Suprapubic skin (tissue), 4 donors: ENCODE data around the gene COMMD3.

Experiments used
- CTCF ChIP-seq, 2 donors: fragments of 200-600 bp in 1 of 2; fragments of 450-650 bp in 1 of 2; sonication (generic) in 1 of 2; IDR thresholded peaks; one replicate each; pipeline ENCODE4 v1.5.1; 2016 to 2019; ENCODE audit warnings: antibody characterized with exemption in 2 of 2, mild to moderate bottlenecking in 1 of 2, moderate library complexity in 1 of 2
- EP300 ChIP-seq: sonication (generic); formaldehyde crosslinking; IDR thresholded peaks from one replicate; pipeline ENCODE4 v1.6.1; 2017; ENCODE audit warnings: antibody characterized with exemption
- POLR2A ChIP-seq, 2 donors: fragments of 450-650 bp; IDR thresholded peaks; one replicate each; pipeline ENCODE4 v1.6.1; 2017; ENCODE audit warnings: antibody characterized with exemption in 2 of 2, mild to moderate bottlenecking in 2 of 2, moderate library complexity in 2 of 2
- POLR2AphosphoS5 ChIP-seq, 3 donors: sonication (generic); formaldehyde crosslinking; IDR thresholded peaks; one replicate each; pipeline ENCODE4 v1.6.1; 2017; ENCODE audit warnings: antibody characterized with exemption in 3 of 3

DNA sequence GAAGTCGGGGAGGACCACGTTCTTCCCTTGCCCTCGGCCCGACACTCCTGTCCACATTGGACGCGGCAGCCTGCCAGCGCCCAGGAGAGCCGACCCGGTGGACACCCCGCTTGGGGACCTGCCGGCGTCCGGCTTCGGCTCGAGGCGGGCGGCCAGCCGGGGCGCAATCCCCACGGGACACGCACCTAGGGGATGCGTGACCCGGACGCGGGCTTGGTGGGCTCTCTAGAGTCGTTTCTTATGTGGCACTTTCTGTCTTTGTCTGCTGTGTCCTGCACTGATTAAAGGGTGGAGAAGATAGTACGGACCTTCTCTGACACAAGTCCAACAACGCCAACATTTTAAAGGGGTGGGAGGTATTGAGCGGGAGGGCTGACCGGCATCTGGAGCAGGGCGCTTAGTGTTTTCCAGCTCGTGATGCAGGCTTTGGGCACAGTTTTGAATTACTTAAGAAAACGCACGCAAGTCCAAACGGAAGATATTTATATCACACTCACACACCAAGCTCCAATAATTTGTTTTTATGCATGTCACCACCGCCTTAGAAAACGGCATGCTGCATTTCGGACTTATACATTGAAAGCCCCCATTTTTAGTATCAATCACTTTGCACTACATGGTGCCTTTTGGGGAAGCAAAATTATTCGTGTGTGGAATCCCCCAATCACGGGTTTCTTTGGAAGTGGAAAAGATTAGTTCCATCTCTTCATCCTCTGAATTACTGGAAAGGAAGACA is 25.2 kb downstream of the COMMD3 start:
- TF ChIP-seq CTCF (IDR thresholded peaks at IDR 0.05) (no peak), POLR2A (IDR thresholded peaks at IDR 0.05) (no peak), EP300 (no peak), POLR2AphosphoS5 (IDR thresholded peaks at IDR 0.05) (no peak)
